GM10266 (cell line): ENCODE results near the gene KCNMA1.

Experiments used
- DNase-seq: peaks from one replicate; pipeline ENCODE4 v3.0.0; 2012; ENCODE audit errors: extremely low spot score
- TF ChIP-seq, protein P1 (sequence below): IDR thresholded peaks from 2 replicates; pipeline ENCODE4 v1.5.1; 2012; ENCODE audit warnings: mild to moderate bottlenecking, low read depth; ENCODE audit not compliant: control insufficient read depth, insufficient read depth; ENCODE audit errors: missing control alignments

KCNMA1 gene

DNA sequence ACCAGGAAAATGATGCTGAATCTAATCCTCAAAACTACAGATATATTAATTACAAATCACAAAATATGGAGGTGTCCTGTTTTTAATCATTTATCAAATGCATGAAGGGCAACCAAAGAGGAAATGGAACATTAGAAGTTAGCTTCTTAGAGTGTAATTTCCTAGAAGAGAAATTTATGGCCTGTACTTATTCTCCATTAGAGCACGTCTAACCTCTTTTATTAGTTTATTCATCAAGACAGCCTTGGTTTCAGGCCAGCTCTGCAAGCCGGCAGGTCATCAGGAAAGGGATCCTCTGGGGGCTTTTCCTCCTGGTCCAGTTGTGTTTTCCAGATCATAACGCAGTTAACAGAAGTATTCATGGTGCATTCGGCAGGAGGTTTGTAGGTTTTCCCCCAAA, 517.6 kb downstream of the KCNMA1 start:
- DNase-seq, result no peak

DNA sequence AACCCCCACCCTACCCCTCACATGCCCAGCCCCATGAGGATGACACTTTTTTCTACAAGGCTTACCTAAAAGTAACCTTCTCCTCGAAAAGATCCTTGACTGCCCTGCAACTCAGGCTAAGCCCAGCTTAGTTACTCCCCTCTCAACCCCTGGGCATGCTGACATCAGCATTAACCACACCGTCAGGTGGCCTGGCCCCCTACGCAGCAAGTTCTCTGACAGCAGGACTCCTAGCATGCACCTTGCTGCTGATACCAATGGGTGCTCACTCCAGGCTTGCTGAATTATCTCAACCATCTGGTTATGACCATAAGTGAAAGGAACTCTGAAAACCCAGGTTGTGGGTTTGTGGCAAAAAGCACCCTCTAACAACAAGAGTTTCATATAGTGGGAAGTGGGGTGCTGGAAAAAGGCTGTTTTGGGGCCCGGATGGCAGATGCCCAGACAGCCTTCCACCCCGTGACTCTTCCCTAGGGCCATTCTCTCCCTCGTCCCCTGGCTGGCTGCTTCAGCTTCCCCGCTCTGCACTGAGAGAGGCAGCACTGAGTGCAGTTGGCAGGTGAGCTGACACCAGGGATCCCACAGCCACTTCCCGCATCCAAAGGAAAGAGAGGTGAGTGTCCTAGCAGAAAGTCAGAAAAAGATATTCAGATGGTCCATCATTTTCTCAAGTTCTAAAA, 518.9 kb downstream of the KCNMA1 start:
- TF ChIP-seq, protein P1, sequence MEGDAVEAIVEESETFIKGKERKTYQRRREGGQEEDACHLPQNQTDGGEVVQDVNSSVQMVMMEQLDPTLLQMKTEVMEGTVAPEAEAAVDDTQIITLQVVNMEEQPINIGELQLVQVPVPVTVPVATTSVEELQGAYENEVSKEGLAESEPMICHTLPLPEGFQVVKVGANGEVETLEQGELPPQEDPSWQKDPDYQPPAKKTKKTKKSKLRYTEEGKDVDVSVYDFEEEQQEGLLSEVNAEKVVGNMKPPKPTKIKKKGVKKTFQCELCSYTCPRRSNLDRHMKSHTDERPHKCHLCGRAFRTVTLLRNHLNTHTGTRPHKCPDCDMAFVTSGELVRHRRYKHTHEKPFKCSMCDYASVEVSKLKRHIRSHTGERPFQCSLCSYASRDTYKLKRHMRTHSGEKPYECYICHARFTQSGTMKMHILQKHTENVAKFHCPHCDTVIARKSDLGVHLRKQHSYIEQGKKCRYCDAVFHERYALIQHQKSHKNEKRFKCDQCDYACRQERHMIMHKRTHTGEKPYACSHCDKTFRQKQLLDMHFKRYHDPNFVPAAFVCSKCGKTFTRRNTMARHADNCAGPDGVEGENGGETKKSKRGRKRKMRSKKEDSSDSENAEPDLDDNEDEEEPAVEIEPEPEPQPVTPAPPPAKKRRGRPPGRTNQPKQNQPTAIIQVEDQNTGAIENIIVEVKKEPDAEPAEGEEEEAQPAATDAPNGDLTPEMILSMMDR, result no peak
- no peak for DNase-seq

More for the DNA sequence above, 517.6 kb downstream of the KCNMA1 start:
- TF ChIP-seq, protein P1, result no peak

DNA sequence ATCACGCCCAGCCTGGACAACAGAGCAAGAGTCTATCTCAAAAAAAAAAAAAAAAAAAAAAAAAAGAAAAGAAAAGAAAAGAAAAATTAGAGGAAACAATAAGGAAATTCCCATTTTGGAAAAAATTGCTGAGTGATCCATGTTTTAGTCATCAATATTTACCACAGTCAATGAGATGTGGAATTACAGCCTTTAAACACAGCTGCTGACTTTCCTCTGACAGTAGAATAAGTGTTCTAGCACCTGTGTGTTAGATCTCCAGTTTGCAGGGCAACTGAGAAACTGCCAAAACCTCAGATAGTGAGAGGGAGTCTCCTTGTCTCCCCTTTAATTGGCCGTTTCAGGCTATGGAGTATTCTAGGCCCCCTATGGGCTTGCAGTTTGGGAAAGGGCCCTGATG, 520.1 kb downstream of the KCNMA1 start:
- no peak for DNase-seq
- TF ChIP-seq, protein P1, result no peak

DNA sequence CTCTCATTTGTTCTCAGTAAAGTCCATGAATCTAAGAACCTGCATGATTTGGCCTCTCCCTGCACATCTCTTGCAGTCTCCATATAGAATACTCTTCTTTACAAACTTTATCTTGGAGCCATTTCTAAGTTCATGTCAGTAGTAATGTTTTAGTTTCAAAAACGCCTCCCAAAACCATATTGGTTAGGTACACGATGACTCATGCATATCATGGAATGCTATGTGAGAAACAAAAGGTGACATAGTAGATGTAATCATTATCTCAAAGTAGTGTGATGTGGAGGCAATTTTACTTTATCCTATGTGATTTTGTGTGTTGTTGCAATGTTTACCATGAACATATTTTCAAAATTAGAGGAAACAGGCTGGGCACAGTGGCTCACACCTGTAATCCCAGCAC, 520.7 kb downstream of the KCNMA1 start:
- no peak for DNase-seq
- TF ChIP-seq, protein P1, result no peak

DNA sequence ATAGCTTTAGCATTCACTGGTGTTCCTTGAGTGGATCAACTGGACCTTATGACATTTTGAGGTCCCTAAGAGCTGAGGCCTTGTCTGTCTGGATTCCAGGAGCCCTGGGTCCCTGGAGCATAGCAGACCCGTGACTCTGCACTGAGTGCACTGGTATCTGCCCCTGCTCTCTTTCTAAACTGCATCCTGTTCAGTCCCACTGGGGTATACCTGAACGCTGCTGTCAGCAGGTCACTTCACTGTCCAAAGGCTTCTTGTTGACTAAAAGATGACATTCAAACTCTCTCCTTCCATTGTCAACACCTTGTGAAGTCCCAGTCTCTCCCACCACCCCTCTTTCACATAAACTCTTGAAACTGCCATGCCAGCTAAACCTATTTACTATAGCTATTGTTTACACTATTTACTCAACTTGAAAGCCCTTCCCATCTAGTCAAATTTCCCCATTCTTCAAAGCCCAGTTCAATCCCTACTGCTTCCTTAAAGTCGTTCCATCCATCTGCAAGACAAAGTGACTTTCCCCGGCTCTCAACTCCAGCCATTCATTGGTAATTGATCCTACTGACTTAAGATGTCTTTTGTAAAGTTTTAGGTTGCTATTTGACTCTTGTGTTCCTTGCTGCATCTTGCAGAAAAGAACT, 523.3 kb downstream of the KCNMA1 start:
- TF ChIP-seq, protein P1, result no peak
- no peak for DNase-seq

DNA sequence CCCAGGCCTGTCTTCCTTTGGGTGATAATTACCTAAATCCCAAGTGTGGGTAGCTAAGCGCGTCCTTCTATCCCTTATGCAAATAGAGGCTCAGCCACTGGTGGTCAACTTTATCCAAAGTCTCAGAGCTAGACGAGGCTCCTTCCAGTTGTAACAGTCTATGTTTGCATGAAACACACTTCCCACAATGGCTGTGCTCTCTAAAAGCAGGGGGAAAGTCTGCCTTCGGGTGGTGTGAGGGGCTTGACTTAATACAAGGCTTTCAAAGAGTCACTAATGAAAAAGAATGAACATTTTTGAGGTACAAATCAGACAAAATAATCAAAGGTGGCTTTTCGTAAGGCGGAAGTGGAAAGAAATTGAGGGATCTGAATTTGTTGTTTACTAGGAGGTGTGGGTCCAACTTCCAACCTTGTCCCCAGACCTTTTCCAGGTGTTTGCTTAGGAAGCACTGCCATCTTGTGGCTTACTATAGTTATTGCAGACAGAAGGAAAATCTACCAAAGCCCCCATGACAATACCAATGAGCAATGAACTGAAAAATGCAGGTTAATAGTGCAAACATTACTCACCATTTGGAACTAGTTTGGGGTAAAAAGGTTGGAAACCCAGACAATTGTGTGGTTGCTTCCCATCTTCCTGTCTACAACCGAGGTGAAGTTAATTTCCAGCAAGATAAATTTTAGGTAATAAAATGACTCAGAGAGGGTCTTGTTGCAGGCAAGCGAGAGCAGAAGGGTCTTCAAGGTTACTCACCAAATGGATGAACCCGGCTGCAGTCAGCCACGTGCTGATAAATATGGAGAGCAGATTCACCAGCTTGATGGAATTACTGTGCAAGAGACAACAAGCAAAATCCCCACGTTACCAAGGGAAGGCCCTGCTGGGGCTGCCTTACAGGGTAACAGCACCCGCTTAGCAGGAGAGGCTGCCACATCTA, 525.7 kb downstream of the KCNMA1 start:
- DNase-seq, result peak; percentile 42
- TF ChIP-seq, protein P1, result peak; percentile 70
